Nephron (organoid): Measurements from ENCODE around the gene NDRG2.

ENCODE experiments used
- H3K27ac Mint-ChIP-seq, 3 experiments: 2 replicates each; pipeline ENCODE4 v1.8.0; 2020; ENCODE audit warnings: mixed read lengths in 3 of 3, mild to moderate bottlenecking in 2 of 3, moderate library complexity in 1 of 3
- H3K27me3 Mint-ChIP-seq: 2 replicates; pipeline ENCODE4 v1.8.0; 2021; ENCODE audit warnings: low read depth, mild to moderate bottlenecking, moderate library complexity, mixed read lengths
- H3K36me3 Mint-ChIP-seq: 2 replicates; pipeline ENCODE4 v1.8.0; 2020; ENCODE audit warnings: low read depth, mixed read lengths
- H3K4me1 Mint-ChIP-seq: 2 replicates; pipeline ENCODE4 v1.8.0; 2020; ENCODE audit warnings: mixed read lengths
- H3K4me3 Mint-ChIP-seq, 3 experiments: 2 replicates each; pipeline ENCODE4 v1.8.0; 2020; ENCODE audit warnings: mild to moderate bottlenecking in 3 of 3, mixed read lengths in 3 of 3, moderate library complexity in 2 of 3
- H3K9me3 Mint-ChIP-seq: 2 replicates; pipeline ENCODE4 v1.8.0; 2020; ENCODE audit warnings: mixed read lengths
- CTCF ChIP-seq, 3 experiments: fragments of 200-600 bp; sonication (generic); IDR thresholded peaks; one replicate each; pipeline ENCODE4 v1.5.0; 2021; ENCODE audit warnings: antibody characterized with exemption in 3 of 3; ENCODE audit not compliant: unreplicated experiment in 3 of 3

Gene NDRG2

DNA sequence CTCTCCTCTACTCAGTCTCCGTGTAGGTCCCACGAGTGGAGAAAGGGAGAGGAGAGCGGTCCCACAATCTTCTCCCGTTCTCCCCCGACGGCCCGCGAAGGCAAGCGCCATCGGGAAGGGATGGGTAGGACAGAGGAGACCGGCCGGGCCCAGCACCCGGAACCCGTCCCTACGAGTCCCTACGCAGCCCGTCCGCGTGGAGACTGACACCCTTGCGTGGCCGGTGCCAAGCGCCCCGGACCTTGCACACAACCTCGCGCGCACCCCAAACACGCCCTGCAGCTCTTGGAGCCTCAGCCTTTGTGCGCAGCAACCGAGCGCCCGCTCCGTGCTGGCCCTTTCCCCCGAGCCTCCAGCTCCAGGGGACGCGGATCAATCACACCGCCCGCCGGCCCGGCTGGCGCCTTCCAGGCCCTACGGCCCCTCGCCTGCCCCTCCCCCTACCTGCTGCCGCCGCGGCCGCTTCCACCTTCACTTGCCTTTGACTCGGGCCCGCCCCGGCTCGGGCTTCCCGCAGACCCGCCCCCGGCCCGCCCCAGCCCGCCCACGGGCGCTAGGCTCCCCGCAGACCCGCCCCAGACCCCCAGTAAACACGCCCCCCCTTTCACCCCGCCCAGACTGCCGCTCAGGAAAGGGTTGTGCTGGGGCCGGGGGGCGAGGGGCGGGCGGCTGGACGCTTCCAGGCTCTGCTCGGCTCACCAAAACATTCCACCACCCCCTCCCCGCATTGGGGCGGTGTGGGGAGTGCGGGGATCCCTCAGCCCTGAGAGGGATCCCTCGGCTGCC is at the start of gene NDRG2:
NDRG2 (minus strand) TSS at position 477 of the 786 bp plus-strand sequence. CDS start 1,746 bp downstream, outside the sequence.
- H3K27ac Mint-ChIP-seq = peak within 1 kb of the TSS; percentile 81 to 89 (median 88)
- H3K27me3 Mint-ChIP-seq = no peaks in the 10 kb centered on the region
- H3K4me3 Mint-ChIP-seq = peak within 1 kb of the TSS; percentile 93 to 95 (median 94)
- H3K9me3 Mint-ChIP-seq = no peaks in the 10 kb centered on the region
- peaks cover 19% of the 10 kb centered on the region for H3K36me3 Mint-ChIP-seq
- H3K4me1 Mint-ChIP-seq = peaks cover 38% of the 10 kb centered on the region
- no peak for TF ChIP-seq CTCF (IDR thresholded peaks at IDR 0.05; ENCODE audit: unreplicated experiment in 3 of 3)

- H3K4me1 Mint-ChIP-seq = peaks cover 27% of the 10 kb centered on the region
- H3K36me3 Mint-ChIP-seq = peaks cover 60% of the 10 kb centered on the region
- peak overlapping the region; percentile 51 to 60 (median 56) for H3K4me3 Mint-ChIP-seq
- no peak for TF ChIP-seq CTCF (IDR thresholded peaks at IDR 0.05; ENCODE audit: unreplicated experiment in 3 of 3)
- H3K27ac Mint-ChIP-seq = peak overlapping the region; percentile 64 to 99 (median 73)
- H3K9me3 Mint-ChIP-seq = no peaks in the 10 kb centered on the region
- peaks cover 5% of the 10 kb centered on the region for H3K27me3 Mint-ChIP-seq
Observed at GRCh38 chr14:21073921-21074320, 49.1 kb upstream of the NDRG2 start.

DNA sequence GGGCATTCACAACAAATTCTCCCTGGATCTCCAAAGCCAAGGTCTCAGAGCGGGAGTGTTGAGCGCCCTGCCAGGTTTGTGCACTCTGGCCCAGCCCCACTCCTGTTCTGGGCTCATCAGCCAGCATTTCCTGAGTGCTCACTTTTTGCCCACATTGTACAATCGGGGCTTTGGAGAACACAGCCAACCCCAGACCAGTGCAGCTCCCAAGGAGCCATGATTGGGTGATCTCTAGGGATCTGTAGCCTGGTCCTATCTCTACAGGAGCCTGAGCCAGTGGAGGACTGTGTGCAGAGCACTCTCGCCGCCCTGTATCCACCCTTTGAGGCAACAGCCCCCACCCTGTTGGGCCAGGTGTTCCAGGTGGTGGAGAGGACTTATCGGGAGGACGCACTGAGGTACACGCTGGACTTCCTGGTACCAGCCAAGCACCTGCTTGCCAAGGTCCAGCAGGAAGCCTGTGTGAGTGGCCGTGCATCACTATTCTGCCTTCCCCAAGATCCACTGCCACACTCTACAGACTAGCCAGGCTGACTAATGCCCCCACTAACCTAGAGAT is 48.0 kb upstream of the NDRG2 start:
- peaks cover 5% of the 10 kb centered on the region for H3K27me3 Mint-ChIP-seq
- TF ChIP-seq CTCF (IDR thresholded peaks at IDR 0.05; ENCODE audit: unreplicated experiment in 3 of 3) = no peak
- peaks cover 52% of the 10 kb centered on the region for H3K36me3 Mint-ChIP-seq
- H3K27ac Mint-ChIP-seq = peak overlapping the region; percentile 99 to 100 (median 99)
- peaks cover 35% of the 10 kb centered on the region for H3K4me1 Mint-ChIP-seq
- no peaks in the 10 kb centered on the region for H3K9me3 Mint-ChIP-seq
- peak overlapping the region; percentile 98 to 100 (median 99) for H3K4me3 Mint-ChIP-seq

DNA sequence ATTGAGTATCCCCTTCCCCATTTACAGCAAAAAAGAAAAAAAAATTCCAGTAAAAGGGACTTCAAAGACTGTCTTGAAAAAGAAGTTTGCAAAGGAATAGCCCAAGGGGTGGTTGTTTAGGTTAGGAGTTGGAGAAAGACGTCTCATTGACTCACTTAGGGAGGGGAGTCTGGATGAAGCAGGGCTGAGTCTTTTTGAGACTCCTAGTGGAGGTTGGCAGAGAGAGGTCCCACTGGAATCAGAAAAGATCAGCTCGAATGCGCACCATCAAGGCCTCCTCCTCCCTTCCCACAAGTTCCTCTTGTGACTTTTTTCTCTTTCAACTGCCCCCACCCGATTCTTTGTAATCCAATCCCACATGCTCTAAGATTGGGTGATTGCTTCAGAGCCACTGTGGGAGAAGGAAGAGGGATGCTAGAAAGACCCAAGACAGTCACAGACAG is 47.2 kb upstream of the NDRG2 start:
- H3K36me3 Mint-ChIP-seq = peaks cover 44% of the 10 kb centered on the region
- peak overlapping the region; percentile 99 to 100 (median 99) for H3K27ac Mint-ChIP-seq
- peaks cover 35% of the 10 kb centered on the region for H3K4me1 Mint-ChIP-seq
- TF ChIP-seq CTCF (IDR thresholded peaks at IDR 0.05; ENCODE audit: unreplicated experiment in 3 of 3) = no peak
- peak overlapping the region; percentile 98 to 100 (median 99) for H3K4me3 Mint-ChIP-seq
- H3K27me3 Mint-ChIP-seq = peaks cover 5% of the 10 kb centered on the region
- no peaks in the 10 kb centered on the region for H3K9me3 Mint-ChIP-seq

DNA sequence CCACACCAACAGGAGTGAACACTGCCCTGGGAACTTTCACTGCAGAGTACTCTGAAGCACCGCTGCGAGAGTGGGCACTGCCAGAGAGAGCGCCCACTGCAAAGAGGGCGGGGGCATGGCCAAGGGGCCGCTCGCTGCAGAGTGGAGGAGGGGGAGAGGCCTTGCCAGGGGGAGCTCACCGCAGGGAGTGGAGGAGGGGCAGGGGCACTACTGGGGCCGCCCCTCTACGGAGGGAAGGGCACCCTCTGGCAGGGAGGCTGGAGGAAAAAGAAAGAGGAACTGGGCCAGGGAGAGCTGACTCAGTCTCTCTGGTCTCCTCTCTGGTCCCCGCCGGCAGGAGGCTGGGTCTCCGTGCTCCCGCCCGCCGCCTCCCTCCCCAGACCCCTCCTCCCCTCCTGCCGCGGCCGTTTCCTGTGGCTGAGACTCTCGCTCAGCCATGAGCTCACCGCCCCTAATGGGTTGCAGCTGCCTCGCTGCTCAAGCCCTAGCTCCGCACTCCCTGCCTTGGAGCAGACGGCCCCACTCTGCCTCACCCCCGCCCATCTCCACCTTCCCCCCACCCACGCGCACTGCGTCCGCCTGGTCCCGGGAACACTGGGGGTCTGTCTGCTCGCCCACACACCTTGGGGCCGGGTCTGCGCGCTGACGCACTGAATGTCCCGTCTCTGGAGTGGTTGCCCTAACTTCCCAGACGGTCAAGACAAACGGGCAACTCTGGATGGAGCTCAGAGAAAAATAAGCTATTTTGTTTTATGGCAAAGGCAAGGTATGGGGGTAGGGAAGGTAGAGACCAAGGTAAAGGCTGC is 46.6 kb upstream of the NDRG2 start:
- H3K36me3 Mint-ChIP-seq = peaks cover 37% of the 10 kb centered on the region
- peak overlapping the region; percentile 99 to 100 (median 99) for H3K27ac Mint-ChIP-seq
- TF ChIP-seq CTCF (IDR thresholded peaks at IDR 0.05; ENCODE audit: unreplicated experiment in 3 of 3) = no peak
- H3K4me1 Mint-ChIP-seq = peaks cover 35% of the 10 kb centered on the region
- H3K4me3 Mint-ChIP-seq = peak overlapping the region; percentile 98 to 100 (median 99)
- no peaks in the 10 kb centered on the region for H3K9me3 Mint-ChIP-seq
- H3K27me3 Mint-ChIP-seq = peaks cover 5% of the 10 kb centered on the region
